Ishikawa (cell line): Measurements from ENCODE around the gene CCHCR1.
A peak's percentile ranks its signal among the peaks of the same experiment; 100 is the strongest.

ENCODE experiments used
- CEBPB ChIP-seq: IDR thresholded peaks from 2 replicates; pipeline ENCODE4 v1.6.1; 2012
- CREB1 ChIP-seq: IDR thresholded peaks from 2 replicates; pipeline ENCODE4 v1.6.1; 2012; ENCODE audit warnings: low read depth
- EGR1 ChIP-seq: IDR thresholded peaks from 2 replicates; pipeline ENCODE4 v1.6.1; 2012
- EP300 ChIP-seq: IDR thresholded peaks from 2 replicates; pipeline ENCODE4 v1.6.1; 2012; ENCODE audit warnings: borderline replicate concordance
- FOXM1 ChIP-seq: IDR thresholded peaks from 2 replicates; pipeline ENCODE4 v1.6.1; 2012; ENCODE audit warnings: low read depth, borderline replicate concordance
- NFIC ChIP-seq: IDR thresholded peaks from 2 replicates; pipeline ENCODE4 v1.6.1; 2012
- RAD21 ChIP-seq: IDR thresholded peaks from 2 replicates; pipeline ENCODE4 v1.6.1; 2012; ENCODE audit warnings: low read depth
- TAF1 ChIP-seq: IDR thresholded peaks from 2 replicates; pipeline ENCODE4 v1.6.1; 2012; ENCODE audit warnings: low read depth, mild to moderate bottlenecking
- TCF12 ChIP-seq: IDR thresholded peaks from 2 replicates; pipeline ENCODE4 v1.6.1; 2012; ENCODE audit warnings: low read depth
- TEAD4 ChIP-seq: IDR thresholded peaks from 2 replicates; pipeline ENCODE4 v1.6.1; 2012
- USF1 ChIP-seq: IDR thresholded peaks from 2 replicates; pipeline ENCODE4 v1.6.1; 2012
- YY1 ChIP-seq: IDR thresholded peaks from 2 replicates; pipeline ENCODE4 v1.6.1; 2012; ENCODE audit warnings: low read depth
- ZBTB7A ChIP-seq: IDR thresholded peaks from 2 replicates; pipeline ENCODE4 v1.6.1; 2012; ENCODE audit warnings: low read depth
- TF ChIP-seq, protein P1 (sequence below): IDR thresholded peaks from 2 replicates; pipeline ENCODE4 v1.6.1; 2012
- TF ChIP-seq, protein P2 (sequence below): IDR thresholded peaks from 2 replicates; pipeline ENCODE4 v1.6.1; 2012; ENCODE audit warnings: low read depth, mild to moderate bottlenecking

CCHCR1 gene

GRCh38 chr6:31118178-31118577 is 39.4 kb downstream of the CCHCR1 start:
- no peak for TF ChIP-seq TEAD4
- no peak for TF ChIP-seq EP300
- TF ChIP-seq EGR1: no peak
- no peak for TF ChIP-seq CEBPB
- TF ChIP-seq RAD21: no peak
- TF ChIP-seq NFIC: no peak
- no peak for TF ChIP-seq FOXM1
- no peak for TF ChIP-seq USF1
- TF ChIP-seq, protein P1, sequence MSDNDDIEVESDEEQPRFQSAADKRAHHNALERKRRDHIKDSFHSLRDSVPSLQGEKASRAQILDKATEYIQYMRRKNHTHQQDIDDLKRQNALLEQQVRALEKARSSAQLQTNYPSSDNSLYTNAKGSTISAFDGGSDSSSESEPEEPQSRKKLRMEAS: no peak
- TF ChIP-seq TAF1: no peak

DNA sequence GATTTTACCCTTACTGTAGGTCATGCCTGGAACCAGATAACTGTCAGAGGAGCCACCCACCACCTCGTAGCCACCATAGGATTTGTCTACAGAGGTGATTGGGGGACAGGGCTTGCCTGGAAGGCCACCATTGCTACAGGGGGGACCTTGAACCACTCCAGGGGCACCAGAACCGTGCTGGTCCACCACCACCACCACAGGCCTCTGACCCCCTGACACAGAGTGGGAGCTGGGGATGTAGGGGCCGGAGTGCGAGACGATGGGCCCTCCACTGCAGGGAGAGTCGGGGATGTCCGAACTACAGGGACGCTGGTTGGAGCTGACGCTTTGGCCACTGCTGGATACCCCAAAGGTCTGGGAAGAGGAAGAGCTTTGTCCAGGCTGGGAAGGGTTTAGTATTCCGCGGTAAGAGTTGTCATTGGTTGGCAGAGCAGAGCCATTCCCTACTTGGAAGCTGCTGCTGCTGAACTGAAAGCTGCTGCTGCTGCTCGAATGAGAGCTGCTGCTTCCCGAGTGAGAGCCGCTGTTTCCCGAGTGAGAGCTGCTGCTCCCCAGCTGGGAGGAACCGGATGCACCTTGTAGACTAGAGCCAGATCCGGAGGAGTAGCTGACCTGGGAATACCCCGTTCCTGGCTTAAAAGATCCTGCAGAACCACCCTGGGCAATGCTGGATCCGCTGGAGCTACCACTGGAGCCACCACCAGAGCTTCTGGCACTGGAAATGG is 40.8 kb downstream of the CCHCR1 start:
- TF ChIP-seq ZBTB7A (no peak), CREB1 (no peak), RAD21 (no peak), TAF1 (no peak), YY1 (no peak), USF1 (no peak)
- TF ChIP-seq, protein P1: no peak

DNA sequence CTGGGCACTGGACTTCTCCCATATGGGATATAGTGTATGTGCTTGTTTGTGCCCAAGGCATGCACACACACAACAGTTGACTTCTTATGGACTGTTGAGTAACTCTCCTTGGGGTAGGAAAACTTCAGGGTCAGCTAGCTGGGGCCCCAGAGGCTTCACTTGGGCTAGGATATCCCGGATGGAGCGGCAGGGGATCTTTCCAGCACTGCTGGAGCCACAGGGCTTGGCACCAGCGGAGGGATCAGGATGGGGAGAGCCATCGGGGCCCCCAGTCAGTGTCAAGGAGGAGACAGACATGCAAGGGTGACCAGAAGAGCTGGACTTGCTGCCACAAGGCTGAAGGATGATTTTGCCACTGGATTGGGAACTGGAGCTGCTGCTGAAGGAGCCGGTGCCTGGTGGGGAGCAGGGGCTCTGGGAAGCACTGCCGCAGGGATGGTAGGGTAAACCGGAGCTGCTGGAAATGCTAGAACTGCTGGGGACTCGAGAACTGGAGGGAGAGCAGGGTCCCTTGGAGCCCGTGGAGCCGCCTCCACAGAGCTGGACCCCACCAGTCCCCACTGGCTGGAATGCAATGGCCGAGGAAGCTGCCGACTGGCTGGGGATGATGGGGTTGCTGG is 41.6 kb downstream of the CCHCR1 start:
- TF ChIP-seq NFIC: no peak
- TF ChIP-seq, protein P2, sequence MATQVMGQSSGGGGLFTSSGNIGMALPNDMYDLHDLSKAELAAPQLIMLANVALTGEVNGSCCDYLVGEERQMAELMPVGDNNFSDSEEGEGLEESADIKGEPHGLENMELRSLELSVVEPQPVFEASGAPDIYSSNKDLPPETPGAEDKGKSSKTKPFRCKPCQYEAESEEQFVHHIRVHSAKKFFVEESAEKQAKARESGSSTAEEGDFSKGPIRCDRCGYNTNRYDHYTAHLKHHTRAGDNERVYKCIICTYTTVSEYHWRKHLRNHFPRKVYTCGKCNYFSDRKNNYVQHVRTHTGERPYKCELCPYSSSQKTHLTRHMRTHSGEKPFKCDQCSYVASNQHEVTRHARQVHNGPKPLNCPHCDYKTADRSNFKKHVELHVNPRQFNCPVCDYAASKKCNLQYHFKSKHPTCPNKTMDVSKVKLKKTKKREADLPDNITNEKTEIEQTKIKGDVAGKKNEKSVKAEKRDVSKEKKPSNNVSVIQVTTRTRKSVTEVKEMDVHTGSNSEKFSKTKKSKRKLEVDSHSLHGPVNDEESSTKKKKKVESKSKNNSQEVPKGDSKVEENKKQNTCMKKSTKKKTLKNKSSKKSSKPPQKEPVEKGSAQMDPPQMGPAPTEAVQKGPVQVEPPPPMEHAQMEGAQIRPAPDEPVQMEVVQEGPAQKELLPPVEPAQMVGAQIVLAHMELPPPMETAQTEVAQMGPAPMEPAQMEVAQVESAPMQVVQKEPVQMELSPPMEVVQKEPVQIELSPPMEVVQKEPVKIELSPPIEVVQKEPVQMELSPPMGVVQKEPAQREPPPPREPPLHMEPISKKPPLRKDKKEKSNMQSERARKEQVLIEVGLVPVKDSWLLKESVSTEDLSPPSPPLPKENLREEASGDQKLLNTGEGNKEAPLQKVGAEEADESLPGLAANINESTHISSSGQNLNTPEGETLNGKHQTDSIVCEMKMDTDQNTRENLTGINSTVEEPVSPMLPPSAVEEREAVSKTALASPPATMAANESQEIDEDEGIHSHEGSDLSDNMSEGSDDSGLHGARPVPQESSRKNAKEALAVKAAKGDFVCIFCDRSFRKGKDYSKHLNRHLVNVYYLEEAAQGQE: no peak
- TF ChIP-seq TCF12: no peak
- no peak for TF ChIP-seq ZBTB7A
- TF ChIP-seq YY1: no peak
- no peak for TF ChIP-seq EGR1
- TF ChIP-seq FOXM1: no peak
- no peak for TF ChIP-seq USF1
- no peak for TF ChIP-seq TEAD4
- no peak for TF ChIP-seq CEBPB
- TF ChIP-seq RAD21: no peak
- no peak for TF ChIP-seq CREB1
- TF ChIP-seq, protein P1: no peak
- TF ChIP-seq TAF1: no peak
- no peak for TF ChIP-seq EP300

DNA sequence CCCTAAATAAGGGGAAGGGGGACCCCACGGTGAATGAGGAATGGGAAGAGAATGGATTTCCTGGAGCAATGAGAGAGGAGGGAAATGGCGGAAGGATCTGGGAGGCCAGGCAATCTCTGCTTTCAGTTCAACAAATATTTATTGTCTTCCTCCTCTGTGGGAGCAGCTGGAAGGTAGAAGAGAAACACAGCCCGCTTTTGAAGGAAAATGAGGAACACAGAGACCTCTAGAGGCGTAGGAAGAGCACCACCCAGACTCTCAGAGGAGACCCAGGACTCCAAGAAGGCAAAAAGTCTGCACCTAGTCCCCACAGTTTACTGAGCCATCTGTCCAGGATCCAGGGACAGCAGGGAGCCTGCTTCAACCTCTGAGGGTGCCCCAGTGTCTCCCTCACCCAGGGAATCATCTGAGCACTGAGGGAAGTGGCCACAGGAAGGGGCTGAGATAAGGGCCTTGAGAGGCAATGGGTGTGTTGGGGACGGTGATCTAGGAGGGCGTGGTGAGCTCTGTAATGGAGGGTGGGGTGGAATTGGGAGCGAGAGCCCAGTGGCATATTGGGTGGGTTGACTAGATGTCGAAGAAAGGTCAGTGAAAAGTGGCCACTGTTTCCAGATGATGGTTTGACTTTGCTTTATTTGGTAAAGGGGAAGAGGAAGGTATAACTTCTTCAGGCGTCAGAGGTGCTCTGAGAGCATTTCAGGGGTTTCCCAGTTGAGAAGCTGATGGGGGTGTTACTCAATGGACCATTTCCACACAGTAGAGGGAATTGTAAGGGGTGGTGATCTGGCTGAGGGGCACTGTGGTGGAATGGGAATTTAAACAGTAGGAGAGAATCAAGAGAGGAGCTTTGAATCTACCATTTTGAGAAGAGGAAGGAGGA is 42.4 kb downstream of the CCHCR1 start:
- peak; percentile 34; the same call in 1 of the 2 replicates for TF ChIP-seq RAD21
- TF ChIP-seq, protein P2: no peak

GRCh38 chr6:31114541-31114878 is 43.1 kb downstream of the CCHCR1 start, which contains the start of gene PSORS1C1:
TSS of gene PSORS1C1 (plus strand) at chr6:31114800. CDS start at chr6:31129633, 14,833 bp downstream.
- TF ChIP-seq TEAD4 (peak; percentile 66), NFIC (peak; percentile 47), TCF12 (peak; percentile 45; the same call in 1 of the 2 replicates)
- TF ChIP-seq, protein P1: no peak
